HG03378 (cell line): ENCODE data around the gene PHACTR3.

ENCODE experiments used
- ATAC-seq: cut with Tn5 transposase; IDR thresholded peaks from one replicate; pipeline ENCODE4 v1.9.1; 2021; ENCODE audit warnings: mild to moderate bottlenecking, moderate library complexity; ENCODE audit not compliant: unreplicated experiment

PHACTR3 gene

DNA sequence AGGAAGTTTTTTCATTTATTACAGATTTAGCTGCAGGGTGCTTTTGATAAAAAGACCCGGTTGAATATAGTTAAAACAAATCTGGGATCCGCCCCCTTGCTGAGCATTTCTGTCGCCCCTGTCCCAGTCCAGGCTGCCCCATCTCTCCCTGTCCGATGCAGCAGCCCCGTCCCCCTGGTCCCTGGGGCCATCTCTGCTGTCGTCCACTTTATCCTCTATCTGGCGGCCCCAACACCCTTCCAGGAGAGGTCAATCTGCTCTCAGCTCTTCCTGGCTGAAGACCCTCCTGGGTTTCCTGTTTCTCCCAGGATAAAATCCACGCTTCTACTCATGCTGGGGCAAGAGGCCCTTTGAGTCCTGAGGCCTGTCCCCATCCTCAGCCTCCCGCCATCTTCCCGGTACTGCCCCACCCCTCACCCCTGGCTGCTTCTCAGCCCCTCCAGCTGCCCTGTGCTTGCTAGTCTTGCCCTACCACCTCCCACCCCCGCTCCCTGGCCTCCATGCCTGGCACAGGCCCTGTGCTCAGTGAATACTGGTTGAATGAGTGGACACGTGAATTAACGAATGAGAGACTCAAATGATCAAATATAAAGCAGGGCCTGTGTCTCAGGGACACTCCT lies 16.0 kb upstream of the PHACTR3 start:
- ATAC-seq = no peak

DNA sequence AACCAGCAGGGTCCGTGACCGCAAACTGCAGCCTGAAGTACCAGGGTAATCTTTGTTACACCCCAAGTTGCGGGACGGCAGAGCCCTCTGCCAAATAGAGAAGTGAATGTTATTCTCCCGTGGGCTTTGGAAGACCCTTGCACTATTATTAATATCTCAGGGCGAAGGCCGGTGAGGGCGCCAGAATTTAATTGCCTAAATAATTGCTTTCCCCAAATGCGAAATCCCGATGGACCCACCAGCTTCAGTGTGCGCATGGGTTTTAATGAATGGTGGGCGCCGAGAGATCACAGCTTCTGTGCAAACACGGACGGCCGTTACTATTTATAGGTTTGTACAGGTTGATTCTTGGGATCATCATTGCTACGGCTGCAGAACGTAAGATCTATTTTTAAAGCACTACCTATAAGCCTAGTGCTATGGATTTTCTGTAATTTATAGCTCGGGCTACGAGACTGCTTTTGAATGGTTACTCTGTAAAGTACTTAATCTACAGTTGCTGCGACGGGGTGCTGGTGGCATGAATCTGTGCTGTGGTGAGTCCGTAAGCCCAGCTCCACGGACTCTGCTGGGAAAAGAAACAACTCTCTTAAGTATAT lies 15.2 kb upstream of the PHACTR3 start:
- ATAC-seq = no peak

DNA sequence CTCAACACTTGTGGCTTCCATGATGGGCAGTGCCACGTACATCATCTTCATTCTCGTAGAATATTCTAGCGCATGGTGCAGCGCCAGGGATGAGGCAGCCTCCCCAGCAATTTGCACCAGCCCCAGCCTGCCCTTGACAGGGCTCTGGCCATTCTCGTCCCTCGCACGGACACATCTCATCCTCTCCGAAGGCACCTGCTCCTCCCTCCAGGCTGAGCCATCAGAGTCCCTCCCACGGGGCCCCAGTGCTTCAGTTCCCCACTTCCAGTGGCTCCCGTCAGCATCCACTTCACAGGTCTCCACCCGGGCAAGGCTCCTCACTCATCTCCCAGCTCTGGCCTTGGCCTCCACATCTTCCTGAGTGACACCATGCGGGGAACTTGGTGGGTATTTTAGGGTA lies 13.3 kb upstream of the PHACTR3 start:
- ATAC-seq = no peak

DNA sequence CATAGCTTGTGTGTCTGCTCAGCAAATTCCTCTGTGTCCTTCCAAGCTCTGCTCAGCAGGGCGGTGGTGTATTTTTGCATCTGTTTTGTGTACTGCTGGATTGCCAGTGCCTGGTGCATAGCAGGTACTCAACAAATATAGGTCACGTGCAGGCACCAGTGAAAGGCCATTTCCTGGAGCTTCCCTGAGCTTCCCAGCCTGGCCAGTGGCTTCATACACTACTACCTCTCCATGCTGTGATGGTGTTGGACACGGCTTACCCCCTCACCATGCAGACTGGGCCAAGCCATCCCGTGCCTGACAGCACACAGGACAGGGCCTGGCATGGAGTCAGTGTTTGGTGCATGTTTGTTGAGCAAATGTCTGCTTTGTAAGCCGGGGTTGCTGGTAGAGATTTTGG lies 7.7 kb upstream of the PHACTR3 start:
- ATAC-seq = no peak

DNA sequence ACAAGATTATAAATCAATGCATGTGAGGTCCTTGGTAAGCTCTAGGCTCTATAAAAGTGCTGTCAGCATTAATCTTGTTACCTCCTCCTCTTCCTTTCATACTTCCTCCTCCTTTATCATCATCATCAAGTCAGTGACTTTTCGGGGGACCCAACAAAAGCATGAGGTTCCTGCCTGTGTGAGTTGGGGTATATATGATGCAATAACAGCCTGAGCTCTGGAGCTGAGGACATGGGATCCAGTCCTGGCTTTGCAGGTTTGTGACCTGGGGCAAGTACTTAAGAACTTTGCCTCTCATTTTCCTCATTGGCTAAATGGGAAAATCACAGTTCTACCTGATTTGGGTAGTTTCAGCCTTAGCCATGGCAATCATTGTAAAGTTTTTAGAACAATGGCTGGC lies 7.1 kb upstream of the PHACTR3 start:
- ATAC-seq = no peak

DNA sequence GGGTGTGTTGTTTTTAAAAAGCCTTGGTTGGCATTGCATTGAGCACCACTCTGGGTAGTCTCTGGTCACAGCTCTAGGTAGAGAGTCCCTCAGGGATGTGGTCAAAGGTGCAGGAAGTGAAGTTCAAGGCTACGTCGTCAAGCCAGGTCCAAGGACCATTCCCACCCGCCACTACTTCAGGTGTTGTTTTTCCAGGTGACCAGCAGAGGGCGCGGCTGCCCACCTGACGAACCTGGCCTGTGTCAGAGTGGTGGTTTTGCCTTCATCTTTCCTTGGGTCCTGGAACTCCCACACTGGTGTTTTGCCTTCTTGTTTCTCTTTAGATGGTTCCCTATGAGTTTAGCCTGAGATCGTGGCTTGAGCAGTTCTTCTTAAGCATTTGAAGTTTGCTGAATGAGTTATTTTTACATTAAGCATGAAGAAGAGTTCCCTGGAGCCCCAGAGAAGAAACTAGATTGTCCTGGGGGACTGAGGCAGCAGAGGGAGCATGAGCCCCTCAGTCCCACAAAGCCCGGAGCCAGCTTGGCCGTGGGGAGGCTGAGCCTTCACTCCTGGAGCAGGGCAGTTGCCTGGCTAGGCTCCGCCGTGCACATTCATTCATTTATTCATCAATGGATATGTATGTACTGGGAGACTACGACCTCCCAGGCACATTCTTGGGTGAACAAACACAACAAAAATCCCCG lies 5.6 kb upstream of the PHACTR3 start:
- ATAC-seq = no peak

DNA sequence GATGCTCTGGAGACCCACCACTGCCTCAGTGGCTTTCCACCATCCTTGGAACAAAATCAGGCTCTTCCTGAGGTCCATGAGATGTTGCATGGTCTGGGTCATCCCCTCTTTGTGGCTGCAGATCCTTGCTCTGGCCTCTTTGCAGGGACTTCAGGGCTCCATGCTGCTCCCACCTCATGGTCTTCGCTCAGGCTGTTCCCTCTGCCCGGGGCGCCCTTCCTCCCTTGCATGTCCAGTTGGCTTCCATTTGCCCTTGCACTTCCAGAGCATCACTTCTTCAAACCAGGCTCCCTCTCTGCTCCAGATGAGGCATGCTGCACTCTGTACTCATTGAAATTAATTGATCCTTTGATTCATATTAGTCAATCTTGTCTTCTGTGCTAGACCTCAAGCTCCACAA lies 4.4 kb upstream of the PHACTR3 start:
- ATAC-seq = no peak

DNA sequence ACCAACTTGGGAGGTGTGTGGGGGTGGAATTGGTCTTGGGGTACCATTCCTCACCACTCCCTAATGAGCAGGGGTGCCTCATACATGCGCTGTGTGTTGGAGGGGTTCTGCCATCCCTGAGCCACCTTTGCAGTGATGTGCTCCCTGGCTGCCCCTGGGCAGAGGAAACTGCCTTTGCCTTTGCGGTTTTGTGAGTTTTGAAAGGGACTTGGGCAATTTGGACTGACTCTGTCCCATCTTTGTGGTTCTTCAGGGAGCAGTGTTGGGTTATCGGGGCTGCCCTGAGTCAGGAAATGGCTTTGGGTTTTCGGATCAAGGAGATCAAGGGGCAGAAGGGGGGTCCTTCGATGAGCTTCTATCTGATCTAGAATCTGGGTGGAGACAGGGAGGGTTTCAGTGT lies 3.9 kb upstream of the PHACTR3 start:
- ATAC-seq = no peak

DNA sequence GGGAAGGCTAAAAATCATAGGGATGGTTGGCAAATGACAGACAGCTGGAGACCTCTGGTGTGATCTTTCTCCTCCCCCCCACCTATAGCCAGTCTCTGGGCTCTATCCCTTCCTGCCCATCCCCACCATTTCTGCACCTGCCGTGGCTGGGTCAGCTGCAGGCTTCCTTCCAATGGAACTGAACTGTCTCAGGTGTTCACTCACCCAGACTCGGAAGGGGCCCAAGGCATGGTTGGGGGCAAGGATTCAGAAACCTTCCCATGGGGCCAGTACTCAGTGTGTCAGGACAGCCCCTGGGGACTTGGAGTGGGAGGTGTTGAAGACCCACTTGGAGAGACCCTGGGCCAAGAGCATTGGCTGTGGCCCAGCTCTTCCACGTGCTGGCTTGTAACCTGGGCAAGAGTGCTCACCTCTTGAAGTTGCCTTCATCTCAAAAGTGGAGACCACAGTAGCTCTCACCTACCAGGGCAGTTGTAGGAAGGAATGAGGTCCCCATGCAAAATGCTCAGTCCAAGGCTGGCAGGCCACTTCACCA lies 1.7 kb upstream of the PHACTR3 start:
- ATAC-seq = no peak

DNA sequence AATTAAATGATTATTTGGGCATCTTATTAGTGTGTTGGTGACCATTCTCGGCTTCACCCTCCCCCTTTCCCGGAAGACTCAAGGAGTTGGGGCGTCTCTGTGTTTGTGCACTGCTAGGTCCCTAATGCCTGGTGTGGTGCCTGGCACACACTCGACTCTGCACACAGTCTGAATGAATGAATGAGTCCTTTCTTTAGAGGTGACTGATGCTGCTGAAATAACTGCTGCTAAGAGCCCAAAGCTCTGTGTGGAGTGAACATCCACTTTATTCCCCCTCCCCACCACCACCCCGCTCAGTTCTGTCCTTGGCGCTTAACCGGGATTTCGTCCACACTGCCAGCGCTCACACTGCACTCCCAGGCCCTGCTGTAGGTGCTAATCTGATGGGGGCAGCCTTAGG lies 1.2 kb upstream of the PHACTR3 start:
- ATAC-seq = no peak

DNA sequence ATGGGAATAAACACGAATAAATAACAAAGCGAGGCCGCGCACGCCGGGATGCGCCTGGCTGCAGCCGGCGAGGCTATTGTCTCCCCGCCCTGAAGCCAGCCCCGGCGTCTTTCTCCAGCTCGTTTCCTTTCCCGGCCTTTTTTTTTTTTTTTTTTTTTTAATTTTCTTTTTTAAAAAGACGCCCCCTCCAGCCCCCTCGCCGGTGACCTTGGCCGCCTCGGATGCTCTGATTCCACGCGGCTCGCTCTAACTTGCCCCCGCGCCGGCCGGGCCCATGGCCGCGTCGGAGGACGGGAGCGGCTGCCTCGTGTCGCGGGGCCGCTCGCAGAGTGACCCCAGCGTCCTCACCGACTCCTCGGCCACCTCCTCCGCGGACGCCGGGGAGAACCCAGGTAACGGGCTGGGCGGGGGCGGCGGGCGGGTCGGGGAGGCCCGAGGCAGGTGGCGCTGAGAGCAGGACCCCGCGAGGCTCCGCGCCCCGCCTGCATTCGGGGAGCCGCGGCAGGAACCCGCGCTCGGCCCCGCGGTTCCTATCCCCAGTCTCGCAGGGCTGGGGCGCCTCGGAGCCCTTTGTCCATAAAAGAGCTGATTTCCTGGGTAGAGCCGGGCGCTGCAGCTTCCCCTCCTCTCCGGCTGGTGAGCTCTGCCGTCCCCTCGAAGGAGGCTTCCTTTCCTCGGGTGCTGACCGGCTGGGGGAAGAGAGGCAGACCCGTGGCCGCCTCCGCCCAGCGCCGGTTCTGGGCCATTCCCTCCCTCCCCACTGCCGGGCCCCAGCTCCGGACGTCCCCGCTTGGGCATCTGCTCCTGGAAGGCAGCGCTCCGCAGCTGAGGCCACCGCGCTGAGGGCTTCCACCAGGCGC lies 631 bp downstream of the PHACTR3 start:
- no peak for ATAC-seq

DNA sequence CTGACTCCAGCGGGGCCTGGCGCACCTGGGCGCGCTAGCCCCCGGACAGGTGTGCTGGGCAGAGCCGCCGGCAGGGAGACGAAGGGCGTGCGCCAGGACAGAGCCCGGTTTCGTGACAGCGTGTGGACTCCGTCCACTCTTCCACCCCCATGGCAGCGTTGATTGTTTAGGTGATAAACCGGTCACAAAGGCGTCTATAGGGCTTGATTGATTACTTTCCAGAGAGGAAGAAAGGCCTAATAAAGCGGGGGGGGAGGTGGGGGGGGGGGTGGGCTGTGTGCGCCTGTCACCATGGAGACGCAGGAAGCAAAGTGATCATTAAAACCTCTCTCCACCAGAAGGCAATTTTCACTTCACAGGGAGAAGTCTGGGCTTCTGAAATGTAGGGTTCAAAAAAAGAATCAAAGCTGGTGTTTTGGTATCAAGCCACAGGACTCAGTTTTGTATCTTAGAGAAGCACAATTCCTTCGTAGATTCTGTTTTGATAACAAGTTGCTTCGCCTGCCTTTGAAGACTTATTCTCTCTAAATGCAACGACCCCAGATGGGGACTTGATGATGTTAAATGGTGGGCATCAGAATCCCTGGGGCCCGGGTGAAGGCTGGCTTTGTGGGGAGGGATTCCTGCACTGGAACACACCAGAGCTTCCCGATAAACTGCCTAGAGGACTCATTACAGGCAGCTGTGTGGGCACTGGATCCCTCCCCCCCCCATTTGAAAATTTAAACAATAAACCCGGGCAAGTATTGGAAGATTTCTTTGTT lies 1.4 kb downstream of the PHACTR3 start:
- no peak for ATAC-seq

DNA sequence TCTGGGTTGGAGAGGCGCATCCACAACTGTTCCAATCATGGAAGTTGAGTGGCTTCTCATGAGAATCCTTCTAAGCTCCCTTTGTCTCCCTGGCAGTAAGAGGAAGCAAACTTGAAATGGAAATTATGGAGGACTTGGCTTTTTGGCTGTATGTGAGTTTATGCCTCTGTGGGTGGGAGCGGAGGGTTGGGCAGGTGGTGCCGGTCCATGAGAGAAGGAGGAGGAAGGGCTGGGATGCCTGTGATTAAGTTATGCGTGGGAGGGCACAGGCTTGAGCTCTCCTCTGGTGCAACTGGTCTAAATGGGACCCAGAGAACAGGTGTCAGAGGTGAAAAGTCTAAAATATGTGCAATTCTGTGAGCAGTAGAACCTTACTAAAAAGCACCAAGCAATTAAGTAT lies 2.2 kb downstream of the PHACTR3 start:
- ATAC-seq = no peak

DNA sequence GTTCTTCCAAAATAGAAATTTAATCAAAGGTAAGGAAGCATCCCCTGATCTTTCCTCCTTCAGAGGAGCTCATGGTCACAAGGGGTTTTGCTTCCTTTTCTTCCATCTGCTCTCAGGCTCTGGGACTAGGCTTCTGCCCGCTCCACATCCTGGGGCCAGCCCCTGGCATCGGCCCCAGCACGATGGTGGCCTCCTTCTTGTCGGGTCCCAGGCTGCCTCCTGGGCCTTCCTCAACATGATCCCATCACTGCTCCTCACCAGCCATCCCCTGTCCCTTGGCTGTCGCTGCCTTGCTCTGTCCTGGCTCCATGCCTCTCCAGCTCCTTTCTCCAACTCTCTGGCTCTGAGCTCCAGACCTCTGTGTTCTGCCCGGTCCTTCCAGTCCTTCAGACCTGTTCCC lies 4.1 kb downstream of the PHACTR3 start:
- no peak for ATAC-seq

DNA sequence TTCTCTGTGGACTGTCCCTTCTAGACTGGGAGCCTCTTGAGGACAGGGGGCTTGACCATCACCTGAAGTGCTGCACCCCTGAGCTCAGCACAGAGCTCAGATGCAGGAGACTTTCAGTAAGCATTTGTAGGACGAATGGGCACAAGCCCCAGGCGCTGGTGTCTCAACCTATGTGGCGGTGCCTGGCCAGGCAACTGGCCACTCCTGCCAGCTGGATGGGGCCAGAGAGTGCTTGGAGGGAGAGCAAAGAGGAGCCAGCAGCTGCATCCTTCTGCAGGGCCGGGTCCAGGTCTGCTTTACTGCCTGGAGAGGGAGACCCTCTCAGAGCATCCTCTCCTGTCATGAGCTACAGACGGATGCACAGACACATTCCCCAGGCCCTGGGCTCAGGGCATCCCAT lies 4.5 kb downstream of the PHACTR3 start:
- ATAC-seq = no peak

DNA sequence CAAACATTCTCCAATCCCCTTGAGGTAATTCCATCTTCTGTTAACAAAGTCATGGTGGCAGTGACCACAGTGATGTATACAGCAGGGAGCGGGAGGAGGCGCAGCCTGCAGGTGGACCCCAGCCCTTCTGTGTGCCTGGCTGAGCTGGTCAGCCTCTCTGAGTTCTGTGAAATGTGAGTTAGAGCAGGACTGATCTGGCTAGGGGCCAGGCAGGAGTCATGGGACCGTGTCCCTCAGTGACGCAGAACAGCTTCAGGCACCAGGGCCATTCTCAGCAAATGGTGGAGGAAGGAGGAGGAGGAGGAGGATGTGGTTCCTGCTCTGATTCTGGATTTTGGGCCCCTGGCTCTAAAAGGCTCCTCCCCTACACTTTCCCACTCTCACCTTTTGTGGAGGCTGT lies 6.9 kb downstream of the PHACTR3 start:
- no peak for ATAC-seq

DNA sequence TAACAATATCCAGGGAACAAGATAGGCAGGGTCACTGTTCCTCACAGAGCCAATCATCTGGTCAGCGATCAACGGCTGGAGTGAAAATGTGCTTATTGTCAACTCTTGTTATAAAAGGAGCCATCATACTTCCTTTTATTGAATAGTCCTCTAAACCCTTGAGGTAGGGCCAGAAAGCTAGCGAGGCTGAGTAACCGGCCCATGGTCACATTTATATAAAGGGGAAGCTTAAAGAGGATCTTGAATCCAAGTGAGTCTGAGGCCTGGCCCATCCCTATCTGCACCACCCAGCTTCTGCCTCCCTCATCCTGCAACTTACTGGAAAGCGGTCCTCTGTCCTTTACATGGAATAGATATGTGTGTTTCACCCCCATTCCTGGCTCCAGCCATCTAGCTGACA lies 9.5 kb downstream of the PHACTR3 start:
- no peak for ATAC-seq

DNA sequence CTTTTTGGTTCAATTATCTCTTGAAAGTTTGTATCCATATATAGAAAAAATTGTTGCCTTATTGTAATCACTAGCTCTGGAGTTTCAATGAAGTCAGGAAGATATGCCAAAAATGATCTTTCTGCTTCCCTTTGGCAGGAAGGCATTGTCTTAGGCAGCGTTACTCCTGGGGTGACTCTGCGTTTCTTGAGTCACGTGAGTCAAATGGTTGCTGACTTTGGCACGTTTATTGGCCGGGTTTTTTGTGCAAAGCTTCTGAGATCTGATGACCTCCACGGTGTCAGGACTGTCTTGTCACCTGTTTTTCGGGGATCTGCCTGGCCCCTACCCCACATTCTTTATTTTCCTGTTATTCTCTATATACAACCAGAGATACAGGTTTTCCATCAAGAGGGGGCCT lies 10.4 kb downstream of the PHACTR3 start:
- ATAC-seq = no peak

DNA sequence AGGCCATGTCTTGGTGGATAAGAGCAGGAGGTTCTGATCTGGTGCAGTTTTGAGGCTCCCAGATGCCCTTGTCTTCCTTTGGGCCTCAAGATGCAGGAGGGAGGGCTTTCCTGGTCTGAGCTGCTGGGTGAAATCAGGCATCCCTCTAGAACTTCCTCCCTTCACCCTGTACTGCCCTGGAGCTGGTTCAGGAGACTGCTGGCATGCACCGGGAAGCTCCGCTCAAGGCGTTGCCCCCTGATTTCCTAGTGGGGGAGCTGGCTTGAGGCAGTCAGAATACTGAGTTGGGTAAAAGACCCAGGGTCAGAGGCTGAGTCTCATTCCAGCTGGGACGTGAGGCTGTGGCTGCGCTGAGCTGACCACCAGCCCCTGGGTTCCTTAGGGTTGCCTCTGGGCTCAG lies 12.0 kb downstream of the PHACTR3 start:
- no peak for ATAC-seq

DNA sequence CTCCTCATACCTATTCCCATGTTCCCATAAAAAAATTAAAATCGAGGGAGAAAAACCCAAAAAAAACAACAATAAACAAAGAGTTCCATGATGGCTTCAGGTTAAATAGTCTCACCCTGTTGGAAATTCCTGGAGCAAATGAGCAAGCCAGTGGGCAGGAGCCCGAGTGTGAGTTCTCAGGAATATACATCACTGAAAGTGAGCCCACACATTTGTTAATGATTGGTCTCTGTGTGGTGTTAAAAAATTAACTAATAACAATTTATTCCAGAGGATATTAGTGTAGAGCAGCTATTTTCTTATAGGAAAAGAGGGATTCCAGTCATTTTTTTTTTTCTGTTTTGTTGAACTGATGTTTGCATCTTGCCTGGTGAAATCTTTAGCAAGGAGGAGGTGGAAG lies 12.9 kb downstream of the PHACTR3 start:
- ATAC-seq = no peak

DNA sequence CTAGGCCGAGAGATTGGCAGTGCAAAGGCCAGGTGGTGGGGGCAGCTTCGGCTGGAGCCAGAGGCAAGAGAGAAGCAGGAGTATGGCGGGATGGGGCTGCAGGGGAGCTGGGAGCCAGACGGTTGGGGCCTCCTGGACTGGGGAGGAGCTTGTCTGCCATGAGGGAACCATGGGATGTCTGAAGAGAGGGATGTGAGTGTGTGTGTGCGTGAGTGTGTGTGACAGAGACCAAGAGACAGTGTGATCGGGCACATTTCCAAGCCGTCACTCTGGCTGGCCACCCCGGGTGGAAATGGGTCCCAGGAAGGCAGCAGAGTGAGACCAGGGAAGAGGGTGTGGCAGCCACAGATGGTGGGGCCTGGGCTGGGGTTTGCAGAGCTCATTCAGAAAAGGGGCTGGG lies 13.8 kb downstream of the PHACTR3 start:
- no peak for ATAC-seq
